Measurements from ENCODE around the gene VAMP8.
A peak's percentile ranks its signal among the peaks of the same experiment; 100 is the strongest.
"Not testable (repeated sequence)": the region's sequence is repeated elsewhere in the genome, so short reads cannot be mapped to it uniquely, and the experiment has no call there.

Gene VAMP8

GRCh38 chr2:85583667-85584353 is 6.4 kb downstream of the VAMP8 start:
- no peak for DNase-seq

GRCh38 chr2:85584354-85584856 is 7.0 kb downstream of the VAMP8 start, which contains the start of gene VAMP5:
Gene VAMP5, plus strand, starts transcription at chr2:85584431. Its CDS starts 60 bp downstream, at chr2:85584491.
- DNase-seq: no peak

- DNase-seq: no peak
These were observed 7.7 kb downstream of the VAMP8 start for GRCh38 chr2:85584857-85585780.

GRCh38 chr2:85585781-85586105 is 8.4 kb downstream of the VAMP8 start:
- DNase-seq: no peak

- no peak for DNase-seq
These were observed 10.8 kb downstream of the VAMP8 start for GRCh38 chr2:85588236-85588635.

- no peak for DNase-seq
These were observed 11.3 kb downstream of the VAMP8 start for GRCh38 chr2:85588645-85589044.

GRCh38 chr2:85589181-85589580 is 11.8 kb downstream of the VAMP8 start:
- no peak for DNase-seq

GRCh38 chr2:85589982-85590791 is 12.8 kb downstream of the VAMP8 start:
- no peak for DNase-seq

GRCh38 chr2:85590950-85591349 is 13.6 kb downstream of the VAMP8 start:
- no peak for DNase-seq

GRCh38 chr2:85591563-85591962 is 14.2 kb downstream of the VAMP8 start:
- DNase-seq: no peak

- not testable (repeated sequence) for DNase-seq
These were observed 14.9 kb downstream of the VAMP8 start for GRCh38 chr2:85592299-85592698.

GRCh38 chr2:85593023-85593422 is 15.6 kb downstream of the VAMP8 start:
- DNase-seq: no peak

- DNase-seq: no peak
These were observed 17.4 kb downstream of the VAMP8 start for GRCh38 chr2:85594715-85595300.

- DNase-seq: peak; percentile 93 to 98
These were observed 18.1 kb downstream of the VAMP8 start, which contains the start of gene RNF181 for GRCh38 chr2:85595301-85596025. Gene RNF181, plus strand, starts transcription at chr2:85595745. Its CDS starts 19 bp downstream, at chr2:85595764.

- no peak for DNase-seq
These were observed 18.6 kb downstream of the VAMP8 start for GRCh38 chr2:85596026-85596333.

- DNase-seq: no peak
These were observed 19.2 kb downstream of the VAMP8 start for GRCh38 chr2:85596486-85597143.

- DNase-seq: no peak
These were observed 19.9 kb downstream of the VAMP8 start for GRCh38 chr2:85597241-85597640.

GRCh38 chr2:85598594-85599340 is 21.4 kb downstream of the VAMP8 start:
- no peak for DNase-seq

GRCh38 chr2:85599468-85600234 is 22.3 kb downstream of the VAMP8 start:
- DNase-seq: no peak

- no peak for DNase-seq
These were observed 22.8 kb downstream of the VAMP8 start for GRCh38 chr2:85600235-85600575.
